ENCODE results near the gene AGK. TPM values are rescaled to one million over a fixed set of nuclear protein-coding genes. Genes with fewer than 3 reads are reported as not detected.

The AGK gene
- total and polyA plus RNA-seq, 2 of the 8 experiments (the other 6 are each of a cell fraction or from before 2014, with no cell fraction given) = 25.8 to 34.0 TPM

DNA sequence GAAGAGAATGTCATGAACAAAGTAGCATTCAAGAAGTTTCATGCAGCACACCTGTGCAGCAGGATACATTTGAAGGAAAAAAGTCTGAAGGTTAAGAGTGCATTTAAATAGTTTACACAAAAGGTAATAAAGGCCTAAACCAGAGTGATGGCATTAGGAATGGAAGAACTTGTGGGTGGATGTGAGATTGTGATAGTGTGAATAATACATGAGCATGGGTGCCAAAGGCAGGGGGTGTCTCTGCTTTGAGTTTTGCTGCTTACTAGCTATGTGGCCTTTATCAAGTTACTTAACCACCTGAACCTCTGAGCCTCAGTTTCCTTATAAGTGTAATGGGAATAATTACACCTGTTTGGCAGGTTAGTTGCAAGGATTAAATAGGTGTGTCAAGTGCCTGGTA lies 21.0 kb downstream of the AGK start:
- H3K23me2 ChIP-seq (ENCODE audit: low read depth, low read length) = no peaks in the 10 kb centered on the region
- no peak overlapping the region for H2AFZ ChIP-seq (ENCODE audit: low read length)
- no peak overlapping the region for H3K4me2 ChIP-seq (ENCODE audit: insufficient read depth in 1 of 2, low read depth in 2 of 2, low read length in 2 of 2)
- no peak overlapping the region for H2BK12ac ChIP-seq (ENCODE audit: low read depth, low read length)
- H3K23ac ChIP-seq (ENCODE audit: insufficient read length) = no peak overlapping the region
- H2BK15ac ChIP-seq (ENCODE audit: low read length) = no peak overlapping the region; the same call in 1 of the 2 replicates
- H2BK120ac ChIP-seq (replicated peaks; ENCODE audit: low read depth, low read length) = no peak overlapping the region
- H4K20me1 ChIP-seq (replicated peaks in 1 of 2; ENCODE audit: control insufficient read depth in 1 of 2, insufficient read depth in 2 of 2, low read length in 2 of 2) = no peaks in the 10 kb centered on the region
- H3K9ac ChIP-seq (replicated peaks in 1 of 4; ENCODE audit: extremely low read depth in 1 of 4, low read depth in 3 of 4, low read length in 3 of 4) = no peak overlapping the region
- H3K4me1 ChIP-seq (replicated peaks in 1 of 4; ENCODE audit: control insufficient read depth in 3 of 4, insufficient read depth in 4 of 4, low read length in 3 of 4) = no peaks in the 10 kb centered on the region; a peak in 1 of 7 replicates
- H3K18ac ChIP-seq (ENCODE audit: extremely low read depth, low read length) = no peak overlapping the region
- TF ChIP-seq NANOG (IDR thresholded peaks at IDR 0.05; ENCODE audit: insufficient read depth, low read depth, low read length, poor library complexity, severe bottlenecking) (no peak), TAF7 (optimal IDR thresholded peaks at IDR 0.05; ENCODE audit: borderline replicate concordance, low read depth, low read length) (no peak), PHF8 (conservative IDR thresholded peaks at IDR 0.05; ENCODE audit: low read depth, low read length) (no peak), CBX8 (IDR thresholded peaks at IDR 0.05; ENCODE audit: borderline replicate concordance, low read depth, low read length) (no peak), FOSL1 (IDR thresholded peaks at IDR 0.05; ENCODE audit: insufficient read depth, low read depth, low read length) (no peak), CHD2 (IDR thresholded peaks at IDR 0.05; ENCODE audit: low read length) (no peak), TCF12 (IDR thresholded peaks at IDR 0.05; ENCODE audit: low read depth, low read length) (no peak), RBBP5 (IDR thresholded peaks at IDR 0.05; ENCODE audit: borderline replicate concordance, low read depth, low read length) (no peak), TEAD4 (IDR thresholded peaks at IDR 0.05; ENCODE audit: low read depth, low read length) (no peak)
- TF ChIP-seq, protein P1, sequence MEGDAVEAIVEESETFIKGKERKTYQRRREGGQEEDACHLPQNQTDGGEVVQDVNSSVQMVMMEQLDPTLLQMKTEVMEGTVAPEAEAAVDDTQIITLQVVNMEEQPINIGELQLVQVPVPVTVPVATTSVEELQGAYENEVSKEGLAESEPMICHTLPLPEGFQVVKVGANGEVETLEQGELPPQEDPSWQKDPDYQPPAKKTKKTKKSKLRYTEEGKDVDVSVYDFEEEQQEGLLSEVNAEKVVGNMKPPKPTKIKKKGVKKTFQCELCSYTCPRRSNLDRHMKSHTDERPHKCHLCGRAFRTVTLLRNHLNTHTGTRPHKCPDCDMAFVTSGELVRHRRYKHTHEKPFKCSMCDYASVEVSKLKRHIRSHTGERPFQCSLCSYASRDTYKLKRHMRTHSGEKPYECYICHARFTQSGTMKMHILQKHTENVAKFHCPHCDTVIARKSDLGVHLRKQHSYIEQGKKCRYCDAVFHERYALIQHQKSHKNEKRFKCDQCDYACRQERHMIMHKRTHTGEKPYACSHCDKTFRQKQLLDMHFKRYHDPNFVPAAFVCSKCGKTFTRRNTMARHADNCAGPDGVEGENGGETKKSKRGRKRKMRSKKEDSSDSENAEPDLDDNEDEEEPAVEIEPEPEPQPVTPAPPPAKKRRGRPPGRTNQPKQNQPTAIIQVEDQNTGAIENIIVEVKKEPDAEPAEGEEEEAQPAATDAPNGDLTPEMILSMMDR (IDR thresholded peaks at IDR 0.05; ENCODE audit: control extremely low read depth in 1 of 3, insufficient read depth in 1 of 3, low read depth in 1 of 3, low read length in 3 of 3) = no peak
- H2BK5ac ChIP-seq (ENCODE audit: low read depth, low read length) = no peak overlapping the region
- H2AK5ac ChIP-seq (ENCODE audit: low read depth, low read length) = no peak overlapping the region
- H3K14ac ChIP-seq (ENCODE audit: insufficient read length) = no peak overlapping the region
- H3K56ac ChIP-seq (replicated peaks; ENCODE audit: insufficient read length, low read depth, low read length) = no peak overlapping the region
- H3K4ac ChIP-seq (replicated peaks; ENCODE audit: insufficient read length, low read depth, low read length) = no peak overlapping the region
- DNase-seq (ENCODE audit: low read depth in 1 of 2, low spot score in 2 of 2) (no peak), FAIRE-seq (no peak)
- H4K8ac ChIP-seq (ENCODE audit: extremely low read depth, insufficient read depth, low read length) = no peak overlapping the region
- POLR2A ChIA-PET (ENCODE audit: partially characterized antibody) = no interaction called here
- H3K79me1 ChIP-seq (ENCODE audit: low read depth, low read length) = no peaks in the 10 kb centered on the region
- no peak overlapping the region for H3K4me3 ChIP-seq (ENCODE audit: extremely low read depth in 1 of 4, insufficient read depth in 2 of 4, low read depth in 3 of 4, low read length in 4 of 4)
- H2BK20ac ChIP-seq (ENCODE audit: low read length) = no peak overlapping the region
- H3K9me3 ChIP-seq (ENCODE audit: insufficient read depth in 2 of 2, low read depth in 1 of 2, low read length in 1 of 2) = no peaks in the 10 kb centered on the region
- H3K36me3 ChIP-seq (ENCODE audit: control insufficient read depth in 2 of 4, insufficient read depth in 4 of 4, low read length in 3 of 4) = peaks cover 0 to 6% (median 1%) of the 10 kb centered on the region in 4 experiments; a peak in 1 of 8 replicates
- H4K5ac ChIP-seq (ENCODE audit: insufficient read length, low read depth, low read length) = no peak overlapping the region
- H3K27me3 ChIP-seq (replicated peaks in 1 of 4; ENCODE audit: control insufficient read depth in 3 of 4, extremely low read depth in 1 of 4, insufficient read depth in 3 of 4, low read length in 3 of 4) = no peaks in the 10 kb centered on the region
- H3K79me2 ChIP-seq (ENCODE audit: control insufficient read depth in 1 of 2, insufficient read depth in 2 of 2, low read length in 2 of 2) = no peaks in the 10 kb centered on the region
- no peak overlapping the region for H4K91ac ChIP-seq (replicated peaks; ENCODE audit: insufficient read length, low read length)
- H3K27ac ChIP-seq (ENCODE audit: low read depth, low read length) = no peak overlapping the region
- CTCF ChIA-PET (ENCODE audit: partially characterized antibody) = interaction anchor here (0.6 to 0.8 kb wide), 2 partner anchors 24 to 28 kb away, joined by 3 read pairs; no protein-coding TSS in a partner anchor
